Vagina (tissue), 2 donors: ENCODE data around the gene TKTL1. TPM values are rescaled to one million over a fixed set of nuclear protein-coding genes. Genes with fewer than 3 reads are reported as not detected.

Source experiments
- DNase-seq, 2 donors: peaks; one replicate each; pipeline ENCODE4 v3.0.0-alpha.2; 2017; ENCODE audit errors: extremely low spot score in 2 of 2
- H3K27ac ChIP-seq: fragments of 200-600 bp; sonication (generic); one replicate; pipeline ENCODE4 v1.5.1; 2019
- H3K27me3 ChIP-seq: fragments of 200-600 bp; sonication (generic); one replicate; pipeline ENCODE4 v1.5.1; 2019
- H3K36me3 ChIP-seq, 2 donors: fragments of 200-600 bp; sonication (generic); one replicate each; pipeline ENCODE4 v1.5.1; 2017 to 2019
- H3K4me1 ChIP-seq: fragments of 200-600 bp; sonication (generic); one replicate; pipeline ENCODE4 v1.5.1; 2019
- H3K4me3 ChIP-seq, 2 donors: fragments of 200-600 bp; sonication (generic); 1 replicate in 1 of 2; 2 replicates in 1 of 2; pipeline ENCODE4 v1.5.1; 2016 to 2019
- H3K9me3 ChIP-seq: fragments of 200-600 bp; sonication (generic); one replicate; pipeline ENCODE4 v1.5.1; 2019
- CTCF ChIP-seq, 3 experiments: fragments of 450-650 bp in 2 of 3; fragments of 200-600 bp in 1 of 3; sonication (generic) in 1 of 3; IDR thresholded peaks; one replicate each; pipeline ENCODE4 v1.5.1; 2017 to 2019; ENCODE audit warnings: antibody characterized with exemption in 3 of 3, mild to moderate bottlenecking in 2 of 3, moderate library complexity in 2 of 3
- POLR2A ChIP-seq, 2 donors: fragments of 450-650 bp; IDR thresholded peaks; one replicate each; pipeline ENCODE4 v1.6.1; 2017; ENCODE audit warnings: antibody characterized with exemption in 2 of 2, mild to moderate bottlenecking in 2 of 2, moderate library complexity in 2 of 2
- POLR2AphosphoS5 ChIP-seq, 2 donors: sonication (generic); formaldehyde crosslinking; IDR thresholded peaks; one replicate each; pipeline ENCODE4 v1.9.0; 2017; ENCODE audit warnings: antibody characterized with exemption in 2 of 2, mild to moderate bottlenecking in 2 of 2, low read depth in 1 of 2; ENCODE audit not compliant: insufficient read depth in 1 of 2
- intact Hi-C: fragments of 100-400 bp; cut with DNase I; formaldehyde crosslinking; loops from one replicate; pipeline ENCODE4 v1.15.1; 2023
- total RNA-seq: library from RNA; depleted of rRNA; stranded (reverse); fragments of >200 nt; gene quantifications from one replicate; pipeline ENCODE4 v1.2.3, GENCODE V29; 2016

Gene TKTL1
- total RNA-seq, 1 donor from 2014 or later: not detected

GRCh38 chrX:154371017-154371788 is 75.6 kb downstream of the TKTL1 start:
- TF ChIP-seq POLR2A (IDR thresholded peaks at IDR 0.05): peak; percentile 78 to 97
- TF ChIP-seq CTCF (IDR thresholded peaks at IDR 0.05): no peak
- TF ChIP-seq POLR2AphosphoS5 (IDR thresholded peaks at IDR 0.05; ENCODE audit: insufficient read depth in 1 of 2, low read depth in 1 of 2): peak; percentile 61 to 97
- Histone ChIP-seq H3K9me3 (no peaks in the 10 kb centered on the region), H3K4me1 (peaks cover 45% of the 10 kb centered on the region), H3K27me3 (no peaks in the 10 kb centered on the region), H3K27ac (peak overlapping the region; percentile 86), H3K36me3 (peaks cover 0 to 13% of the 10 kb centered on the region in 2 donors), H3K4me3 (peak overlapping the region; percentile 66 to 75)
- intact Hi-C loops: no loop called here
- no peak for DNase-seq

- Histone ChIP-seq H3K4me3 (peak overlapping the region; percentile 66 to 75), H3K27me3 (no peaks in the 10 kb centered on the region), H3K9me3 (no peaks in the 10 kb centered on the region), H3K4me1 (peaks cover 39% of the 10 kb centered on the region), H3K27ac (peak overlapping the region; percentile 86), H3K36me3 (peaks cover 0 to 9% of the 10 kb centered on the region in 2 donors)
- intact Hi-C loops: no loop called here
- no peak for DNase-seq
- TF ChIP-seq POLR2AphosphoS5 (IDR thresholded peaks at IDR 0.05; ENCODE audit: insufficient read depth in 1 of 2, low read depth in 1 of 2): peak in 1 of 2 donors; percentile 30
- no peak for TF ChIP-seq CTCF (IDR thresholded peaks at IDR 0.05)
These were observed 76.2 kb downstream of the TKTL1 start for GRCh38 chrX:154371789-154372300.

GRCh38 chrX:154372612-154373022 is 77.0 kb downstream of the TKTL1 start:
- peak overlapping the region; percentile 86 for H3K27ac ChIP-seq
- no peaks in the 10 kb centered on the region for H3K27me3 ChIP-seq
- TF ChIP-seq POLR2AphosphoS5 (IDR thresholded peaks at IDR 0.05; ENCODE audit: insufficient read depth in 1 of 2, low read depth in 1 of 2): no peak
- TF ChIP-seq CTCF (IDR thresholded peaks at IDR 0.05): no peak
- TF ChIP-seq POLR2A (IDR thresholded peaks at IDR 0.05): no peak
- intact Hi-C loops: no loop called here
- H3K9me3 ChIP-seq: no peaks in the 10 kb centered on the region
- H3K36me3 ChIP-seq: peaks cover 0 to 1% of the 10 kb centered on the region in 2 donors
- no peak for DNase-seq
- H3K4me3 ChIP-seq: peak overlapping the region; percentile 66 to 75
- peaks cover 37% of the 10 kb centered on the region for H3K4me1 ChIP-seq

- TF ChIP-seq POLR2A (IDR thresholded peaks at IDR 0.05) (no peak), CTCF (IDR thresholded peaks at IDR 0.05) (peak in 2 of 3 experiments; percentile 35 to 49), POLR2AphosphoS5 (IDR thresholded peaks at IDR 0.05; ENCODE audit: insufficient read depth in 1 of 2, low read depth in 1 of 2) (peak; percentile 39 to 69)
- peaks cover 33% of the 10 kb centered on the region for H3K4me1 ChIP-seq
- no peaks in the 10 kb centered on the region for H3K36me3 ChIP-seq
- intact Hi-C loops: no loop called here
- H3K4me3 ChIP-seq: peak overlapping the region; percentile 66 to 75
- DNase-seq: no peak
- no peaks in the 10 kb centered on the region for H3K27me3 ChIP-seq
- no peaks in the 10 kb centered on the region for H3K9me3 ChIP-seq
- peak overlapping the region; percentile 86 for H3K27ac ChIP-seq
These were observed 78.0 kb downstream of the TKTL1 start for GRCh38 chrX:154373340-154374306.
